ENCODE data around the gene UBALD2. TPM values are rescaled to one million over a fixed set of nuclear protein-coding genes. Genes with fewer than 3 reads are reported as not detected.
"Not testable (repeated sequence)": the region's sequence is repeated elsewhere in the genome, so short reads cannot be mapped to it uniquely, and the experiment has no call there.

Gene UBALD2
- total RNA-seq, 4 donors from 2014 or later: 9.1 to 16.2 (median 12.4) TPM

DNA sequence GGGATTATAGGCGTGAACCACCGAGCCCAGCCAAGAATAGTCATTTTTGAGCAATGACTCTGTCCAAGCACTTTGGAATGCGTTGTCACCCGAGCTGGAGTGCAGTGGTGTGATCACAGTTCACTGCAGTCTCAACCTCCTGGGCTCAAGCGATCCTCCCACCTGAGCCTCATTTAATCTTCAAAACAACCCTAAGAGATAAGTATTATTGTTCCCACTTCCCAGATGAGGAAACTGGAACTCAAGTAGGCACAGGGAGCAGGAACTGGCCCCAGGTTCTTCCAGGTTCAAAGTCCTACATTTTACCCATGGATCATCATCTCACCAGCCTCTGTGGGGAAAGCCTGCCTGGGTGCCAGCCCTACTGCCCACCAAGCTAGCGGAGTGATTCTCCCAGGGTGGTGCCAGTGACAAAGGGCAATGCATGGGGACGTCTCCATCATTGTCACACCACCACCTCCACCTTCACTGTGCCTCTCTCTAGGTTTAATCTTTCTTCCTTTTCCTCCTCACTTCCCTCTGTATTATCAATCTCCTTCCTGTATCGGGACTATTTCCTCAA lies 13.6 kb upstream of the UBALD2 start:
- peak overlapping the region; percentile 34 to 75 (median 44) for H3K27ac ChIP-seq (replicated peaks in 1 of 4)
- TF ChIP-seq CTCF (IDR thresholded peaks at IDR 0.05) (no peak), EP300 (IDR thresholded peaks at IDR 0.05) (no peak), POLR2AphosphoS5 (IDR thresholded peaks at IDR 0.05) (no peak), POLR2A (IDR thresholded peaks at IDR 0.05; ENCODE audit: low read depth) (no peak)
- DNase-seq (ENCODE audit: extremely low spot score): no peak
- H3K4me3 ChIP-seq: no peak overlapping the region
- intact Hi-C loops (cut with DNase I): no loop called here
- peaks cover 0 to 33% (median 0%) of the 10 kb centered on the region in 4 donors for H3K27me3 ChIP-seq
- no peaks in the 10 kb centered on the region for H3K9me3 ChIP-seq
- H3K36me3 ChIP-seq: no peaks in the 10 kb centered on the region
- WGBS: 84% methylated on average over 8 of the region's 8 CpGs
- H3K4me1 ChIP-seq: peaks cover 0 to 23% (median 10%) of the 10 kb centered on the region in 4 donors

DNA sequence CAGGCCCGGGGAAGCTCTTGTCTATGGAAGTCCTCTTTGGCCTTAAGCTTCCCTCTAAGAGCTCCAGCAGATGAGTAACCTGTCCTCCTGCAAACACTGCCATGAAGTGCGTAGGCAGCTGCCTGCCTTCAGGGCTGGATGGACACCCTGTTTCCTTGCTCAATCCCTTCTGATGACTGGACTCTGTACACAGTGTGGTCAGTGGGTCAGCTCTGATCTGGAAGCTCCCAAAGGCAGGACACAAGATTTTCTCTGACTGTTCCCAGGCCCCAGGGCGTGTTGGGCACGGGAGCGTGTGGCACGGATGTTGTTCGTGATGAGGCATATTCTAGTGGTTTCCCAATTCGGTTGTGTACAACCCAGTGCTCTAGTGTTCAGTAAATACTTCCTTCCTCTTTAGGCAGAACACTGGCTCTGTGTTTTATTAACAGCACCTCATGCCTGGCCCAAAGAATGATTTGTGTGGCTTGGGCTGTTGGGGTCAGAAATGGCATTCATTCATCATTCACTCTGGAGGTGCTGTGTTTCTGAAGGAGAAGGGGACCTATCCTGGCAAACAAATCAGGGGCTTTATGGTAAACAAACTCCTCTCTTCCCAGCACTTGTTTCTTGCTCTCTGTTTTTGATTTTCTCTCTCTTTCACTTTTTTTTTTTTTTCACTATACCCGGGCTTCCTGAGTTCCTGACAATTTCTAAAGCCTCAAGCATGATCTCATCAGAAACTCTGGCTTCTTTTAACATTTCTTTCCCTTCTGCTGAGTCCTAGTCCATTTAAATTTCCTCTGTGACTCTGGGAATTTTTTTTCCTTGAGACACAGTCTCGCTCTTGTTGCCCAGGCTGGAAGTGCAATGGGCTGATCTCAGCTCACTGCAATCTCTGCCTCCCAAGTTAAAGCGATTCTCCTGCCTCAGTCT lies 12.9 kb upstream of the UBALD2 start:
- Histone ChIP-seq H3K4me3 (no peak overlapping the region), H3K9me3 (no peaks in the 10 kb centered on the region), H3K27me3 (peaks cover 0 to 32% (median 0%) of the 10 kb centered on the region in 4 donors), H3K4me1 (peaks cover 0 to 23% (median 10%) of the 10 kb centered on the region in 4 donors), H3K27ac (replicated peaks in 1 of 4) (peak overlapping the region; percentile 40 to 75 (median 46)), H3K36me3 (no peaks in the 10 kb centered on the region)
- TF ChIP-seq CTCF (IDR thresholded peaks at IDR 0.05): no peak
- TF ChIP-seq POLR2AphosphoS5 (IDR thresholded peaks at IDR 0.05): peak; percentile 48 to 60
- intact Hi-C loops (cut with DNase I): no loop called here
- 42% methylated on average over 11 of the region's 11 CpGs for WGBS
- peak; percentile 94 for DNase-seq (ENCODE audit: extremely low spot score)

DNA sequence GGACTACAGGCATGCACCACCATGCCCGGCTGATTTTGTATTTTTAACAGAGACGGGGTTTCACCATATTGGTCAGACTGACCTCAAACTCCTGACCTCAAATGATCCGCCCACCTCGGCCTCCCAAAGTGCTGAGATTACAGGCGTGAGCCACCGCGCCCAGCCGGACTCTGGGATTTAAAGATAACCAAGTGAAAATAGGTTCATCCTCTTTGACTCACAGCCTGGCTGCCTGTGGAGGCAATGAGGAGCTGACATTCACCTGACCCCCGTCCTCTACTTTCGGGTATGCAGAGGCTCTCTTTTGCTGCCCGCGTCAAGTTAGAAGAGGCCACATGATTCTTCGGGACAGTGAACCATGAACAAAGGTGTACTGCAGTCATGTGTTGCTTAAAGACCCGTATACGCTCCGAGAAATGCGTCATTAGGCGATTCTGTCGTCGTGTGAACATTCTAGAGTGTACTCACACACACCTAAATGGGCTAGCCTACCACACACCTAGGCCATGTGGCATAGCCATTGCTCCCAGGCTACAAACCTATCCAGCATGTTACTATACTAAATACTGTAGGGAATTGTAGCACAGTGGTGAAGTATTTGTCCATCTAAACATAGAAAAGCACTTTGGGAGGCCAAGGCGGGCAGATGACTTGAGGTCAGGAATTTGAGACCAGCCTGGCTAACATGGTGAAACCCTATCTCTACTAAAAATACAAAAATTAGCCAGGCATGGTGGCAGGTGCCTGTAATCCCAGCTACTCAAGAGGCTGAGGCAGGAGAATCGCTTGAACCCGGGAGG lies 12.0 kb upstream of the UBALD2 start:
- H3K36me3 ChIP-seq; H3K9me3 ChIP-seq; intact Hi-C loops (cut with DNase I); H3K4me3 ChIP-seq; DNase-seq (ENCODE audit: extremely low spot score): not testable (repeated sequence)
- Histone ChIP-seq H3K27me3 (peaks cover 0 to 32% (median 0%) of the 10 kb centered on the region in 4 donors), H3K27ac (replicated peaks in 1 of 4) (peak overlapping the region; percentile 40 to 75 (median 46)), H3K4me1 (peaks cover 0 to 23% (median 10%) of the 10 kb centered on the region in 4 donors)
- WGBS: 96% methylated on average over 22 of the region's 23 CpGs

DNA sequence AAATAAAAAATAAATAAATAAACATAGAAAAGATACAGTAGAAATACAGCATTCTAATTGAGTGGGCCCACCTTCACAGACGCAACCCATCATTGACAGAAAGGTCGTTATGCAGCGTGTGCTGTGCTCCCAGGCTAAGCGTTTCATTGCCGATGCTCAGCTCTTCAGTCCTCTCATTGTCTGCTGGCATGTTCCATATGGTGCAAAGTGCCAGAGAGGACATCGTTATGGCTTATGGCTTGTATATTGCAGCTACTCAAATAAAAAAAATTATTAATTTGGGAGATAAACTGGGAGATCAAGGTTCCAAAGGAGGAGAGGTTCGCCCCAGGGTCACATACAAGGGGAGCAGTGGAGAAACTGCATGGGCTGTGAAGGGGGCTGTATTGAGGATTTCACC lies 11.3 kb upstream of the UBALD2 start:
- Histone ChIP-seq H3K27me3 (peaks cover 0 to 32% (median 0%) of the 10 kb centered on the region in 4 donors), H3K36me3 (no peaks in the 10 kb centered on the region), H3K4me3 (no peak overlapping the region), H3K4me1 (peaks cover 0 to 23% (median 10%) of the 10 kb centered on the region in 4 donors), H3K27ac (replicated peaks in 1 of 4) (no peak overlapping the region), H3K9me3 (no peaks in the 10 kb centered on the region)
- intact Hi-C loops (cut with DNase I): no loop called here
- DNase-seq (ENCODE audit: extremely low spot score): no peak
- WGBS: 82% methylated on average over 7 of the region's 7 CpGs
- TF ChIP-seq EP300 (IDR thresholded peaks at IDR 0.05) (no peak), POLR2A (IDR thresholded peaks at IDR 0.05; ENCODE audit: low read depth) (no peak), CTCF (IDR thresholded peaks at IDR 0.05) (no peak), POLR2AphosphoS5 (IDR thresholded peaks at IDR 0.05) (no peak)

GRCh38 chr17:76254275-76254674 lies 10.9 kb upstream of the UBALD2 start:
- DNase-seq (ENCODE audit: extremely low spot score): no peak
- Histone ChIP-seq H3K4me1 (peaks cover 0 to 23% (median 10%) of the 10 kb centered on the region in 4 donors), H3K4me3 (no peak overlapping the region), H3K27me3 (peaks cover 0 to 32% (median 0%) of the 10 kb centered on the region in 4 donors), H3K27ac (replicated peaks in 1 of 4) (no peak overlapping the region), H3K9me3 (no peaks in the 10 kb centered on the region), H3K36me3 (no peaks in the 10 kb centered on the region)
- WGBS: 75% methylated on average over 5 of the region's 5 CpGs
- no peak for TF ChIP-seq CTCF (IDR thresholded peaks at IDR 0.05)
- no peak for TF ChIP-seq POLR2AphosphoS5 (IDR thresholded peaks at IDR 0.05)
- TF ChIP-seq POLR2A (IDR thresholded peaks at IDR 0.05; ENCODE audit: low read depth): no peak
- no peak for TF ChIP-seq EP300 (IDR thresholded peaks at IDR 0.05)
- intact Hi-C loops (cut with DNase I): no loop called here
